Large intestine (tissue), 3 donors: ENCODE data around the gene ACCSL. TPM values are rescaled to one million over a fixed set of nuclear protein-coding genes. Genes with fewer than 3 reads are reported as not detected.

ENCODE experiments used
- DNase-seq, 2 donors: peaks; one replicate each; pipeline versions ENCODE4 v3.0.0 to v3.0.0-alpha.2; 2013
- H3K27ac ChIP-seq: one replicate; pipeline ENCODE4 v1.5.1; 2013; ENCODE audit warnings: low read length
- H3K27me3 ChIP-seq: 2 replicates; pipeline ENCODE4 v1.6.1; 2013; ENCODE audit warnings: low read length; ENCODE audit not compliant: control insufficient read depth, insufficient read depth
- H3K36me3 ChIP-seq: 2 replicates; pipeline ENCODE4 v1.6.1; 2013; ENCODE audit warnings: low read length; ENCODE audit not compliant: control insufficient read depth, insufficient read depth
- H3K4me1 ChIP-seq: one replicate; pipeline ENCODE4 v1.6.1; 2013; ENCODE audit warnings: low read length; ENCODE audit not compliant: control insufficient read depth, insufficient read depth
- H3K4me3 ChIP-seq: one replicate; pipeline ENCODE4 v1.5.1; 2013; ENCODE audit warnings: low read length
- H3K9me3 ChIP-seq: one replicate; pipeline ENCODE4 v1.6.1; 2013; ENCODE audit warnings: mild to moderate bottlenecking, low read depth, low read length, moderate library complexity; ENCODE audit not compliant: control insufficient read depth
- WGBS: methylation state at CpG from one replicate; pipeline ENCODE4 v1.1.5; 2013; ENCODE audit warnings: low lambda C conversion rate; ENCODE audit not compliant: insufficient coverage; 5-methylcytosine and 5-hydroxymethylcytosine counted together
- polyA plus RNA-seq: library from polyadenylated mRNA; unstranded; fragments of 120-200 nt; gene quantifications from one replicate; pipeline ENCODE4 v1.2.1, GENCODE V29; 2013

Gene ACCSL
- polyA plus RNA-seq, 1 donor, result 0.03 TPM

- no peaks in the 10 kb centered on the region for H3K36me3 ChIP-seq
- H3K4me3 ChIP-seq, result no peak overlapping the region
- H3K27me3 ChIP-seq, result no peaks in the 10 kb centered on the region
- H3K27ac ChIP-seq, result no peak overlapping the region
- no peaks in the 10 kb centered on the region for H3K9me3 ChIP-seq
- no CpG with 5 or more reads among the region's 5 CpGs for WGBS
- no peak for DNase-seq
- H3K4me1 ChIP-seq, result peaks cover 2% of the 10 kb centered on the region
These were observed 40.2 kb upstream of the ACCSL start for GRCh38 chr11:44007481-44008087.

DNA sequence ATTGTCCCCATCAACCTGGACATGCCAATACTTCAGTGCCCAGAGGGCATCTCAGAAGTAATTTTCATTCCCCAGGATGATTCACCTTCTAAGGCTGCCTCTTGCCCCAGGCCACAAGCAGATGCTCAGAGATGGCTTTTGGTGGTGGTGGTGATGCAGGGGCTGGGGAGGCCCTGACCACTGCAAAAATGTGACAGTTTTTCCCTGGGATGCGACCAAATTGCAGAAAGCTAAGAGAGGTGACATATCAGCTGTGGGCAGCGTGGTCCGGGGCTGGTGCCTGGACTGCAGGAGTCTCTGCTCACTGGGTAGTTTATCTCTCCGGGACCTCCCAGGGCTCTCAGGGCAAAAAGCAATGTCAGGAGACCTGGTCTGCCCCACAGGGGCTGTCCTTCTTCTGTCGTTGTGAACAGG, 39.7 kb upstream of the ACCSL start:
- no peaks in the 10 kb centered on the region for H3K27me3 ChIP-seq
- no peak for DNase-seq
- WGBS, result no CpG with 5 or more reads among the region's 5 CpGs
- H3K36me3 ChIP-seq, result no peaks in the 10 kb centered on the region
- no peak overlapping the region for H3K4me3 ChIP-seq
- H3K9me3 ChIP-seq, result no peaks in the 10 kb centered on the region
- H3K27ac ChIP-seq, result no peak overlapping the region
- H3K4me1 ChIP-seq, result peaks cover 2% of the 10 kb centered on the region

DNA sequence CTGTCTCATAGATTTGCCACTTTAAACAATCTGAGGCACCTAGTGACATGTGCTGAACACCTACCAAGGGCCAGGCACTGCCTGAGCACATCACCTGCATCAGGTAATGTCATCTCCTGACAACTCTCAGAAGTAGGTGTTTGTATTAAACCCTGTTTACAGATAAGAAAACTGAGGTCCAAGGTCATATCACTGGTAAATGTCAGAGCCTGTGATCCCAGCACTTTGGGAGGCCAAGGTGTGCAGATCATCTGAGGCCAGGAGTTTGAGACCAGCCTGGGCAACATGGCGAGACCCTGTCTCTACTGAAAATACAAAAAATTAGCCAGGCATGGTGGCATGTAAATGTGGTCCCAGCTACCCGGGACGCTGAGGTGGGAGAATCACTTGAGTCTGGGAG, 39.1 kb upstream of the ACCSL start:
- no peaks in the 10 kb centered on the region for H3K27me3 ChIP-seq
- no peak for DNase-seq
- no peaks in the 10 kb centered on the region for H3K9me3 ChIP-seq
- no peak overlapping the region for H3K27ac ChIP-seq
- H3K4me1 ChIP-seq, result peaks cover 2% of the 10 kb centered on the region
- no peaks in the 10 kb centered on the region for H3K36me3 ChIP-seq
- no peak overlapping the region for H3K4me3 ChIP-seq
- no CpG with 5 or more reads among the region's 3 CpGs for WGBS

DNA sequence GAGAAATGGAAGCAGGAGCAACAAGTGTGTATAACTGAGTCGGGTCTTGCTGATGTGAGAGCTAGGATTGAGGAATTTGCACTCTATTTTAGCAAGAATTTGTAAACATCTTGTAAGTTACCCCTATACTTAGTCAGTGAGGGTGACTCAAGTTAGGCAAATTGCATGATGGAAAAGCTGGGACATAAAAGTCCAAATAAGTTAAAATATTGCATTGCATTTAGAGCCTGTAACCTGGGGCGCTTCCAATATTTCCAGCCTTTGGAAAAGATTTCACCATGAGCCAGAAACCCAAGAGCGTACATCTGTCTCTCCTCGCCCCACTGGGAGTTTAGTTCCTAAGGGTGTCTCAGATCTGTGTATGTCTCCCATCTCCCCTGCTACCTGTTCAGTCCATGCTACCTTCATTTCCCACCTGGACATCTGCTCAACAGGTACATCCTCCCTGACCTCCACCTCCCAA, 37.0 kb upstream of the ACCSL start:
- WGBS, result no CpG with 5 or more reads among the region's 4 CpGs
- H3K4me3 ChIP-seq, result no peak overlapping the region
- H3K9me3 ChIP-seq, result peaks cover 3% of the 10 kb centered on the region
- no peak overlapping the region for H3K27ac ChIP-seq
- H3K36me3 ChIP-seq, result no peaks in the 10 kb centered on the region
- no peaks in the 10 kb centered on the region for H3K27me3 ChIP-seq
- H3K4me1 ChIP-seq, result peaks cover 2% of the 10 kb centered on the region
- DNase-seq, result no peak

DNA sequence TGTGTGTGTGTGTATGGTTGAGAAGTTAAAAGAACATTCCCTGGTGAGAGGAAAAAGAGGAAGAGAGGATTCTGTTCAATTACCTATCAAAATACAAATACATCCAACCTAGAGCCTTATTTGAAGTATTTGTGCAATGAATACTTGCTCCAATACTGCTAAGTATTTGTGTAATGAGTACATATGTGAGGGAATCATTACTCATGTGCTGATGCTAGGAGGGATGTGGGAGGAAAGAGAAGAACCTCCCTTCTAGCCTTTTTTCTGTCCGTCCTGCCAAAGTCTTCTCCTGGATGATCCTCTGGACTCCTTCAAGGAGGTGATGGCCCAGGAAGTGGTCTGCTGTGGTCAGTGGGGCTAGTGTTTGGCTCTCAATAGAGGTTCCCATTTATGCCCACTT, 36.0 kb upstream of the ACCSL start:
- no peak overlapping the region for H3K4me3 ChIP-seq
- no peaks in the 10 kb centered on the region for H3K27me3 ChIP-seq
- no CpG with 5 or more reads among the region's 1 CpG for WGBS
- H3K27ac ChIP-seq, result no peak overlapping the region
- no peak for DNase-seq
- peaks cover 2% of the 10 kb centered on the region for H3K4me1 ChIP-seq
- H3K9me3 ChIP-seq, result peaks cover 3% of the 10 kb centered on the region
- no peaks in the 10 kb centered on the region for H3K36me3 ChIP-seq

DNA sequence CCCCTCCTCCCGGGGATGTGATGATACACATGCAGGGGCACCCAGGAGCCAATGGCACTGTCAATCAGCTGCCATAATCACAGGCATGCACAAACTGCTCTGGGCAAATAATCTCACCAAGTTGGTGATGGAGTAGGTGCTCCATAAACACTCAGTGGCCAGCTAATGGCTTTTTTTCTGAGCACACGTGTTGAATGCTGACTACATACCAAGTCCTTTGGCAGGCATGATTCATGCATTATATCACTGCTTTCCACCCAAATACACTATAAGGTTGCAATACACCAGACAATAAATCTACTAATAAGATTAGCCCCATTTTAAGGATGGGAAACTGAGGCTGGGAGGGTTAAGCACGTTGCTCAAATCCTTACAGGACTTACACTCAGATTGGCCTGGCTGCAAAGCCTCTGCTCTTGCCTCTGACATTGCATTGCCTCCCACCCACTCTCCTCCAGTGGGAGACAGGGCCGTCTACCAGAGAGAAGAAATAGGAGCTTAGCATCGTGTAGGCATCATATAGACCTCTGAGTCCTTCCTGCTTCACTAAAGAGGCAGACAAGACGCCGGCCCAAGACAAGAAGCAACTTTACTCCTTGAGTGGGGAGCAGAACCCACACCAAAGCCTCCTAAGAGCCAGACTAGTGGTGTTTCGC, 32.7 kb upstream of the ACCSL start:
- no peaks in the 10 kb centered on the region for H3K27me3 ChIP-seq
- no peaks in the 10 kb centered on the region for H3K36me3 ChIP-seq
- no peak overlapping the region for H3K27ac ChIP-seq
- H3K4me3 ChIP-seq, result no peak overlapping the region
- no peaks in the 10 kb centered on the region for H3K4me1 ChIP-seq
- no peak for DNase-seq
- 100% methylated on average over 1 of the region's 8 CpGs for WGBS
- peaks cover 3% of the 10 kb centered on the region for H3K9me3 ChIP-seq

- no peak for DNase-seq
- no CpG with 5 or more reads among the region's 3 CpGs for WGBS
These were observed 32.2 kb upstream of the ACCSL start for GRCh38 chr11:44015624-44016007.

GRCh38 chr11:44016131-44016530, 31.6 kb upstream of the ACCSL start:
- Histone ChIP-seq H3K27ac (no peak overlapping the region), H3K27me3 (no peaks in the 10 kb centered on the region), H3K36me3 (no peaks in the 10 kb centered on the region), H3K4me3 (no peak overlapping the region), H3K4me1 (no peaks in the 10 kb centered on the region), H3K9me3 (peaks cover 3% of the 10 kb centered on the region)
- DNase-seq, result no peak
- WGBS, result no CpG with 5 or more reads among the region's 5 CpGs

More at GRCh38 chr11:44015624-44016007, 32.2 kb upstream of the ACCSL start:
- no peaks in the 10 kb centered on the region for H3K27me3 ChIP-seq
- H3K9me3 ChIP-seq, result peaks cover 3% of the 10 kb centered on the region
- H3K27ac ChIP-seq, result no peak overlapping the region
- no peak overlapping the region for H3K4me3 ChIP-seq
- no peaks in the 10 kb centered on the region for H3K36me3 ChIP-seq
- H3K4me1 ChIP-seq, result no peaks in the 10 kb centered on the region

GRCh38 chr11:44016546-44017442, 31.0 kb upstream of the ACCSL start:
- Histone ChIP-seq H3K27me3 (no peaks in the 10 kb centered on the region), H3K4me1 (no peaks in the 10 kb centered on the region), H3K36me3 (no peaks in the 10 kb centered on the region), H3K27ac (no peak overlapping the region), H3K9me3 (peaks cover 3% of the 10 kb centered on the region), H3K4me3 (no peak overlapping the region)
- DNase-seq, result no peak
- no CpG with 5 or more reads among the region's 2 CpGs for WGBS

DNA sequence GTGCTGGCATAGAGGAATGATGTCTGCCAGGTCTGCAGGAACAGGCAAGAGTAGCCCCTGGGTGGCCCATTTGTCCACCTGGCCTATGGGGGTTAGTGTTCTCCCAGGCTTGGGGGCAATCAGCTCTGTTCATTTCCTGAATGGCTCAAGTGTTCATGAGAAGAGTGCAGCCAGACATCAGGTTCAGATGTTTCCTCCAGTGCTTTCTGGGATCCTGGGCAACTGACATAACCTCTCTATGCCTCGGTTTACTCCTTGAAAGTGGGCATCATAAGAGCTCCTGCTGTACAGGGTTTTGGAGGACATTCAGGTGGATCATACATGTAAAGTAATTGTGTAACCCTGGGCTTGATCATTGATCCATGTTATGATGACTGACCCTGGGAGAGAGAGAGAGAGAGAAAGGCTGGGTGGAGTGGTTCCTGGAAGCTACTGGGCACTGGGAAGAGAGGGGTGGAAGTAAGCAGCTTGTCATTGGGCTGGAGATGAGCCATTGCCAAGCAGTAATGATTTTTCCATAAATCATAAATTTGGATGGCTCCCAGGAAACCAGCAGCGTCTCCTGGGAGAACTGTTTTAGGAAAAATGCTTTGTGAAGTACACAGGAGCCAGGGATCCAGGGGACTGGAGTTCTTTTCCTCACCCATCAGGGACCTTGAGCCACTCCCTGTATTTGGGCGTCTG, 30.2 kb upstream of the ACCSL start:
- Histone ChIP-seq H3K4me1 (no peaks in the 10 kb centered on the region), H3K36me3 (no peaks in the 10 kb centered on the region), H3K9me3 (peaks cover 3% of the 10 kb centered on the region), H3K27me3 (no peaks in the 10 kb centered on the region), H3K4me3 (no peak overlapping the region), H3K27ac (no peak overlapping the region)
- no peak for DNase-seq
- no CpG with 5 or more reads among the region's 3 CpGs for WGBS
